ENCODE measurements around the gene KAT6B.

Gene KAT6B

DNA sequence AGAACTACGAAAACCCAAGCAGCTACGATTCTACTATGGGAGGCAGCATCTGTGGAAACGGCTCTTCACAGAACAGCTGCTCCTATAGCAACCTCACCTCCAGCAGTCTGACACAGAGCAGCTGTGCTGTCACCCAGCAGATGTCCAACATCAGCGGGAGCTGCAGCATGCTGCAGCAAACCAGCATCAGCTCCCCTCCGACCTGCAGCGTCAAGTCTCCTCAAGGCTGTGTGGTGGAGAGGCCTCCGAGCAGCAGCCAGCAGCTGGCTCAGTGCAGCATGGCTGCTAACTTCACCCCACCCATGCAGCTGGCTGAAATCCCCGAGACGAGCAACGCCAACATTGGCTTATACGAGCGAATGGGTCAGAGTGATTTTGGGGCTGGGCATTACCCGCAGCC lies 203.5 kb downstream of the KAT6B start:
- TF ChIP-seq, protein P1, sequence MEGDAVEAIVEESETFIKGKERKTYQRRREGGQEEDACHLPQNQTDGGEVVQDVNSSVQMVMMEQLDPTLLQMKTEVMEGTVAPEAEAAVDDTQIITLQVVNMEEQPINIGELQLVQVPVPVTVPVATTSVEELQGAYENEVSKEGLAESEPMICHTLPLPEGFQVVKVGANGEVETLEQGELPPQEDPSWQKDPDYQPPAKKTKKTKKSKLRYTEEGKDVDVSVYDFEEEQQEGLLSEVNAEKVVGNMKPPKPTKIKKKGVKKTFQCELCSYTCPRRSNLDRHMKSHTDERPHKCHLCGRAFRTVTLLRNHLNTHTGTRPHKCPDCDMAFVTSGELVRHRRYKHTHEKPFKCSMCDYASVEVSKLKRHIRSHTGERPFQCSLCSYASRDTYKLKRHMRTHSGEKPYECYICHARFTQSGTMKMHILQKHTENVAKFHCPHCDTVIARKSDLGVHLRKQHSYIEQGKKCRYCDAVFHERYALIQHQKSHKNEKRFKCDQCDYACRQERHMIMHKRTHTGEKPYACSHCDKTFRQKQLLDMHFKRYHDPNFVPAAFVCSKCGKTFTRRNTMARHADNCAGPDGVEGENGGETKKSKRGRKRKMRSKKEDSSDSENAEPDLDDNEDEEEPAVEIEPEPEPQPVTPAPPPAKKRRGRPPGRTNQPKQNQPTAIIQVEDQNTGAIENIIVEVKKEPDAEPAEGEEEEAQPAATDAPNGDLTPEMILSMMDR (conservative IDR thresholded peaks at IDR 0.05; ENCODE audit: low read depth, low read length) = no peak
- DNase-seq (ENCODE audit: low read depth) = no peak
- no peak overlapping the region for H3K4me3 ChIP-seq (ENCODE audit: low read depth, low read length)

DNA sequence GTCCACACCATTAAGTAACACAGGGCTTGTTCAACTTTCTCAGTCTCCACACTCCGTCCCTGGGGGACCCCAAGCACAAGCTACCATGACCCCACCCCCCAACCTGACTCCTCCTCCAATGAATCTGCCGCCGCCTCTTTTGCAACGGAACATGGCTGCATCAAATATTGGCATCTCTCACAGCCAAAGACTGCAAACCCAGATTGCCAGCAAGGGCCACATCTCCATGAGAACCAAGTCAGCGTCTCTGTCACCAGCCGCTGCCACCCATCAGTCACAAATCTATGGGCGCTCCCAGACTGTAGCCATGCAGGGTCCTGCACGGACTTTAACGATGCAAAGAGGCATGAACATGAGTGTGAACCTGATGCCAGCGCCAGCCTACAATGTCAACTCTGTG lies 204.0 kb downstream of the KAT6B start:
- DNase-seq (ENCODE audit: low read depth) = no peak
- TF ChIP-seq, protein P1 (conservative IDR thresholded peaks at IDR 0.05; ENCODE audit: low read depth, low read length) = no peak
- H3K4me3 ChIP-seq (ENCODE audit: low read depth, low read length) = no peak overlapping the region

GRCh38 chr10:75032119-75032518 lies 205.7 kb downstream of the KAT6B start:
- no peak for DNase-seq (ENCODE audit: low read depth)
- no peak overlapping the region for H3K4me3 ChIP-seq (ENCODE audit: low read depth, low read length)
- TF ChIP-seq, protein P1 (conservative IDR thresholded peaks at IDR 0.05; ENCODE audit: low read depth, low read length) = no peak

GRCh38 chr10:75032813-75033212 lies 206.4 kb downstream of the KAT6B start:
- TF ChIP-seq, protein P1 (conservative IDR thresholded peaks at IDR 0.05; ENCODE audit: low read depth, low read length) = no peak
- H3K4me3 ChIP-seq (ENCODE audit: low read depth, low read length) = no peak overlapping the region
- no peak for DNase-seq (ENCODE audit: low read depth)

DNA sequence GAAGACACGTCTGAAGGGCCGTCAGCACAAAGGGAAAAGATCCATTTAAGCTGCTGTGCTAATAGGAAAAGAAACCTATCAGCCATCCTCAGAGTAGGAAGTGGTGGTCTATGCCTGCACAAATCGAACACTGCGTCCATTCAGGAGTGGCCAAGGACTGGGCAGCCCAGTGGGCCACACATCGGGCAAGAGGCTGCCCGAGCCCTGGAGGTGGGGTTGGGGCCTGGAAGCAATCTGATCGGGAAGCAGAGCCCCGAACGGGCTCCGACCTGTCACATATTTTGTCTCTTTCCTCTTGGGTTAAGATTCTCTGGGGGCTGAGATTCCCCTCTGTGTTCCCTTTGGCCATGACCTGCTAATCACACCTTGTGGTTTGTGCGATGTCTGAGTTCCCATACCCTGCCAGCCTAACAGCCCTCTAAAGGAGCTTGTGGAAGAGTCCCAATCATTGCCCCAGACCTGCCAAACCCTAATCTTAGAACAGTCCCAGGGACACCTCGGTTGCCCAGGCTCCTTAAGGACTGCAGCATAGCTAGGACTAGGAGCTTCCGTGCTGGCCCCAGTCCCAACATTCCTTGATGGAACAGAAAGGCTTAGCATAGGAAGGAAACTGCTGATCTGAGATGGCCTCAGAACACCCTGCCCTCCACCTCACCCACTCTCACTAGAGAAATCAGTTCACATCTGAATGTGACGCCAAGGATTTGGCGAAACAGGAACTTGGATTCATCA lies 207.2 kb downstream of the KAT6B start:
- TF ChIP-seq, protein P1 (conservative IDR thresholded peaks at IDR 0.05; ENCODE audit: low read depth, low read length) = no peak
- DNase-seq (ENCODE audit: low read depth) = no peak
- no peak overlapping the region for H3K4me3 ChIP-seq (ENCODE audit: low read depth, low read length)

- H3K4me3 ChIP-seq (ENCODE audit: low read depth, low read length) = no peak overlapping the region
- DNase-seq (ENCODE audit: low read depth) = no peak
- TF ChIP-seq, protein P1 (conservative IDR thresholded peaks at IDR 0.05; ENCODE audit: low read depth, low read length) = no peak
Measured at GRCh38 chr10:75034131-75034512, 207.7 kb downstream of the KAT6B start.

GRCh38 chr10:75034714-75035258 lies 208.4 kb downstream of the KAT6B start:
- TF ChIP-seq, protein P1 (conservative IDR thresholded peaks at IDR 0.05; ENCODE audit: low read depth, low read length) = no peak
- DNase-seq (ENCODE audit: low read depth) = no peak
- no peak overlapping the region for H3K4me3 ChIP-seq (ENCODE audit: low read depth, low read length)

Measured in choroid plexus epithelial cell (primary cell).